DMS53 (cell line): ENCODE data around the gene IRAK1.

Source experiments
- DNase-seq: peaks from one replicate; lab custom pipeline; 2025; lab: John Stamatoyannopoulos, UW

The IRAK1 gene

GRCh38 chrX:154040307-154040756 lies 20.6 kb upstream of the IRAK1 start:
- DNase-seq: no peak

GRCh38 chrX:154039577-154039976 lies 19.9 kb upstream of the IRAK1 start:
- no peak for DNase-seq

GRCh38 chrX:154038656-154039055 lies 19.0 kb upstream of the IRAK1 start:
- DNase-seq: no peak

- DNase-seq: no peak
Measured at GRCh38 chrX:154037754-154038153, 18.1 kb upstream of the IRAK1 start.

- DNase-seq: no peak
Measured at GRCh38 chrX:154036513-154036912, 16.8 kb upstream of the IRAK1 start.

- DNase-seq: no peak
Measured at GRCh38 chrX:154033848-154034247, 14.1 kb upstream of the IRAK1 start.

- DNase-seq: no peak
Measured at GRCh38 chrX:154032653-154033052, 13.0 kb upstream of the IRAK1 start.

GRCh38 chrX:154032160-154032559 lies 12.5 kb upstream of the IRAK1 start:
- DNase-seq: no peak

GRCh38 chrX:154030715-154031305 lies 11.1 kb upstream of the IRAK1 start:
- no peak for DNase-seq

- DNase-seq: no peak
Measured at GRCh38 chrX:154030266-154030665, 10.6 kb upstream of the IRAK1 start.

- DNase-seq: peak; percentile 9
Measured at GRCh38 chrX:154029439-154029838, 9.7 kb upstream of the IRAK1 start.

- DNase-seq: no peak
Measured at GRCh38 chrX:154028502-154029184, 8.9 kb upstream of the IRAK1 start.

- no peak for DNase-seq
Measured at GRCh38 chrX:154027986-154028385, 8.3 kb upstream of the IRAK1 start.

GRCh38 chrX:154027022-154027402 lies 7.3 kb upstream of the IRAK1 start:
- no peak for DNase-seq

- DNase-seq: no peak
Measured at GRCh38 chrX:154026136-154027021, 6.7 kb upstream of the IRAK1 start.

- no peak for DNase-seq
Measured at GRCh38 chrX:154025230-154025629, 5.5 kb upstream of the IRAK1 start.

- no peak for DNase-seq
Measured at GRCh38 chrX:154024271-154024670, 4.6 kb upstream of the IRAK1 start.

- DNase-seq: no peak
Measured at GRCh38 chrX:154023276-154024000, 3.7 kb upstream of the IRAK1 start.

GRCh38 chrX:154022108-154022507 lies 2.4 kb upstream of the IRAK1 start:
- DNase-seq: no peak

- peak; percentile 15 for DNase-seq
Measured at GRCh38 chrX:154021131-154021611, 1.5 kb upstream of the IRAK1 start.

- no peak for DNase-seq
Measured at GRCh38 chrX:154020536-154021115, 924 bp upstream of the IRAK1 start.
